Suprapubic skin (tissue), 4 donors: ENCODE data around the gene PNRC2.

Experiments used
- POLR2A ChIP-seq, 2 donors: fragments of 450-650 bp; IDR thresholded peaks; one replicate each; pipeline ENCODE4 v1.6.1; 2017; ENCODE audit warnings: antibody characterized with exemption in 2 of 2, mild to moderate bottlenecking in 2 of 2, moderate library complexity in 2 of 2
- POLR2AphosphoS5 ChIP-seq, 3 donors: sonication (generic); formaldehyde crosslinking; IDR thresholded peaks; one replicate each; pipeline ENCODE4 v1.6.1; 2017; ENCODE audit warnings: antibody characterized with exemption in 3 of 3
- TF ChIP-seq, protein P1 (sequence below), 2 donors: fragments of 200-600 bp in 1 of 2; fragments of 450-650 bp in 1 of 2; sonication (generic) in 1 of 2; IDR thresholded peaks; one replicate each; pipeline ENCODE4 v1.5.1; 2016 to 2019; ENCODE audit warnings: antibody characterized with exemption in 2 of 2, mild to moderate bottlenecking in 1 of 2, moderate library complexity in 1 of 2

DNA sequence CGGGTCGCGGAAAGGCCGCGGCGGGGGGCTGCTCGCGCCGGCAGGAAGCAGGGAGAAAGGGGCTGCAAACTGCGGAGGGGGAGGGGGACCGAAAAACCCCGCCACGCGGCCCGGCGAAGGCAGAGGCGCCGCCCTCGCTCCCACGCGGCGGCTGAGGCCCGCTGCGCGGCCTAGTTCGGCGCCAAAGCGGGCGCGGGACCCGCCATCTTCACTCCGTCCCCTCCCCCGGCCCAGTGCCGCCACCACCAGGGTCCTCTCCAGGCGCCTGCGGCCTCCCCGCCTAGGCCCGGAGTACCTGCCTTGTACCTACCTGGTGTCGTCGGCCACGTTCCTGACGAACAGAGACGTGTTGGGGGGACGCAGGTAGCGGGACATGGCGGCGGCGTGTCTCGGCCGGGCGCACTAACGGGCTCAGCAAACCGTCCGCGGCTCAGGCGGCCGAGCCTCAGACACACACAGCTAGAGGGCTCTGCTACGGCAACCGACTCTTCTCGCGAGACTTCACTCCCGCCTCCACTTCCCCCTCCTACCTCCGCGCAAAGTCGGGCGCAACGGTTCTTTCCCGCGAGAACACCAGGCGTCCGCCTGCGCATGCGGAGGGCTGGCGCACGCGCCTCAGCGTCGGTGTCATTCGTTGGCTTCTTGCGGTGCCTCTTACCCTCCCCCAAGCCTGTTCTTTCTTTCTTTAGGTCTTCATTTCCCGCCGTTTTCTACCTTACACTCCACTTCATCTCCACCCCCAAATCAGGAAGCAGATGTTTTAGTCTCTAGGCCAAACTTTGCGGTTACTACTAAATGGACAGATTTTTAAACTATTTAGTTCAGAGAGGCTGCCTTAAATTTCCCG is 20.5 kb downstream of the PNRC2 start, which contains the start of gene SRSF10:
- TF ChIP-seq, protein P1, sequence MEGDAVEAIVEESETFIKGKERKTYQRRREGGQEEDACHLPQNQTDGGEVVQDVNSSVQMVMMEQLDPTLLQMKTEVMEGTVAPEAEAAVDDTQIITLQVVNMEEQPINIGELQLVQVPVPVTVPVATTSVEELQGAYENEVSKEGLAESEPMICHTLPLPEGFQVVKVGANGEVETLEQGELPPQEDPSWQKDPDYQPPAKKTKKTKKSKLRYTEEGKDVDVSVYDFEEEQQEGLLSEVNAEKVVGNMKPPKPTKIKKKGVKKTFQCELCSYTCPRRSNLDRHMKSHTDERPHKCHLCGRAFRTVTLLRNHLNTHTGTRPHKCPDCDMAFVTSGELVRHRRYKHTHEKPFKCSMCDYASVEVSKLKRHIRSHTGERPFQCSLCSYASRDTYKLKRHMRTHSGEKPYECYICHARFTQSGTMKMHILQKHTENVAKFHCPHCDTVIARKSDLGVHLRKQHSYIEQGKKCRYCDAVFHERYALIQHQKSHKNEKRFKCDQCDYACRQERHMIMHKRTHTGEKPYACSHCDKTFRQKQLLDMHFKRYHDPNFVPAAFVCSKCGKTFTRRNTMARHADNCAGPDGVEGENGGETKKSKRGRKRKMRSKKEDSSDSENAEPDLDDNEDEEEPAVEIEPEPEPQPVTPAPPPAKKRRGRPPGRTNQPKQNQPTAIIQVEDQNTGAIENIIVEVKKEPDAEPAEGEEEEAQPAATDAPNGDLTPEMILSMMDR (IDR thresholded peaks at IDR 0.05) = peak in 1 of 2 donors; percentile 40
- TF ChIP-seq POLR2AphosphoS5 (IDR thresholded peaks at IDR 0.05) = peak; percentile 90 to 98 (median 97)
- TF ChIP-seq POLR2A (IDR thresholded peaks at IDR 0.05) = peak; percentile 94 to 99
